Measurements from ENCODE around the gene RANBP10. TPM values are rescaled to one million over a fixed set of nuclear protein-coding genes. Genes with fewer than 3 reads are reported as not detected.

Gene RANBP10
- total and polyA plus RNA-seq, 2 of the 8 experiments (the other 6 are each of a cell fraction or from before 2014, with no cell fraction given): 14.2 to 16.8 TPM

DNA sequence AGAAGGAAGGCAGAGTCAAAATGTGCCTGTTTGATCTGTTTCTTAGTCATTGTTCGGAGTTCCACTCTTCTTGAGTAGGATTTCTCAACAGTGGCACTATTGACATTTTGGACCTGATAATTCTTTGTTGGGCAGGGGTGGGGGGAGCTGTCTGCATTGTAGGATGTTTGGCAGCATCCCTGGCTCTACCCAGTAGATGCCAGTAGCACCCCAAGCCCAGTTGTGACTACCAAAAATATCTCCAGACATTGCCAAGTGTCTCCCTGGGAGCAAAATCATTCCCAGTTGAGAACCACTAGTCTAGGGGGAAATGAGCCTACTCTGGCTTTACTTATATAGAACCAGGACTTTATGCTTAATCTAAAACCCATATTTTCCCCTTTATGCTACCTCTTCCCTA is 86.1 kb downstream of the RANBP10 start (continued):
- TF ChIP-seq, protein P1, sequence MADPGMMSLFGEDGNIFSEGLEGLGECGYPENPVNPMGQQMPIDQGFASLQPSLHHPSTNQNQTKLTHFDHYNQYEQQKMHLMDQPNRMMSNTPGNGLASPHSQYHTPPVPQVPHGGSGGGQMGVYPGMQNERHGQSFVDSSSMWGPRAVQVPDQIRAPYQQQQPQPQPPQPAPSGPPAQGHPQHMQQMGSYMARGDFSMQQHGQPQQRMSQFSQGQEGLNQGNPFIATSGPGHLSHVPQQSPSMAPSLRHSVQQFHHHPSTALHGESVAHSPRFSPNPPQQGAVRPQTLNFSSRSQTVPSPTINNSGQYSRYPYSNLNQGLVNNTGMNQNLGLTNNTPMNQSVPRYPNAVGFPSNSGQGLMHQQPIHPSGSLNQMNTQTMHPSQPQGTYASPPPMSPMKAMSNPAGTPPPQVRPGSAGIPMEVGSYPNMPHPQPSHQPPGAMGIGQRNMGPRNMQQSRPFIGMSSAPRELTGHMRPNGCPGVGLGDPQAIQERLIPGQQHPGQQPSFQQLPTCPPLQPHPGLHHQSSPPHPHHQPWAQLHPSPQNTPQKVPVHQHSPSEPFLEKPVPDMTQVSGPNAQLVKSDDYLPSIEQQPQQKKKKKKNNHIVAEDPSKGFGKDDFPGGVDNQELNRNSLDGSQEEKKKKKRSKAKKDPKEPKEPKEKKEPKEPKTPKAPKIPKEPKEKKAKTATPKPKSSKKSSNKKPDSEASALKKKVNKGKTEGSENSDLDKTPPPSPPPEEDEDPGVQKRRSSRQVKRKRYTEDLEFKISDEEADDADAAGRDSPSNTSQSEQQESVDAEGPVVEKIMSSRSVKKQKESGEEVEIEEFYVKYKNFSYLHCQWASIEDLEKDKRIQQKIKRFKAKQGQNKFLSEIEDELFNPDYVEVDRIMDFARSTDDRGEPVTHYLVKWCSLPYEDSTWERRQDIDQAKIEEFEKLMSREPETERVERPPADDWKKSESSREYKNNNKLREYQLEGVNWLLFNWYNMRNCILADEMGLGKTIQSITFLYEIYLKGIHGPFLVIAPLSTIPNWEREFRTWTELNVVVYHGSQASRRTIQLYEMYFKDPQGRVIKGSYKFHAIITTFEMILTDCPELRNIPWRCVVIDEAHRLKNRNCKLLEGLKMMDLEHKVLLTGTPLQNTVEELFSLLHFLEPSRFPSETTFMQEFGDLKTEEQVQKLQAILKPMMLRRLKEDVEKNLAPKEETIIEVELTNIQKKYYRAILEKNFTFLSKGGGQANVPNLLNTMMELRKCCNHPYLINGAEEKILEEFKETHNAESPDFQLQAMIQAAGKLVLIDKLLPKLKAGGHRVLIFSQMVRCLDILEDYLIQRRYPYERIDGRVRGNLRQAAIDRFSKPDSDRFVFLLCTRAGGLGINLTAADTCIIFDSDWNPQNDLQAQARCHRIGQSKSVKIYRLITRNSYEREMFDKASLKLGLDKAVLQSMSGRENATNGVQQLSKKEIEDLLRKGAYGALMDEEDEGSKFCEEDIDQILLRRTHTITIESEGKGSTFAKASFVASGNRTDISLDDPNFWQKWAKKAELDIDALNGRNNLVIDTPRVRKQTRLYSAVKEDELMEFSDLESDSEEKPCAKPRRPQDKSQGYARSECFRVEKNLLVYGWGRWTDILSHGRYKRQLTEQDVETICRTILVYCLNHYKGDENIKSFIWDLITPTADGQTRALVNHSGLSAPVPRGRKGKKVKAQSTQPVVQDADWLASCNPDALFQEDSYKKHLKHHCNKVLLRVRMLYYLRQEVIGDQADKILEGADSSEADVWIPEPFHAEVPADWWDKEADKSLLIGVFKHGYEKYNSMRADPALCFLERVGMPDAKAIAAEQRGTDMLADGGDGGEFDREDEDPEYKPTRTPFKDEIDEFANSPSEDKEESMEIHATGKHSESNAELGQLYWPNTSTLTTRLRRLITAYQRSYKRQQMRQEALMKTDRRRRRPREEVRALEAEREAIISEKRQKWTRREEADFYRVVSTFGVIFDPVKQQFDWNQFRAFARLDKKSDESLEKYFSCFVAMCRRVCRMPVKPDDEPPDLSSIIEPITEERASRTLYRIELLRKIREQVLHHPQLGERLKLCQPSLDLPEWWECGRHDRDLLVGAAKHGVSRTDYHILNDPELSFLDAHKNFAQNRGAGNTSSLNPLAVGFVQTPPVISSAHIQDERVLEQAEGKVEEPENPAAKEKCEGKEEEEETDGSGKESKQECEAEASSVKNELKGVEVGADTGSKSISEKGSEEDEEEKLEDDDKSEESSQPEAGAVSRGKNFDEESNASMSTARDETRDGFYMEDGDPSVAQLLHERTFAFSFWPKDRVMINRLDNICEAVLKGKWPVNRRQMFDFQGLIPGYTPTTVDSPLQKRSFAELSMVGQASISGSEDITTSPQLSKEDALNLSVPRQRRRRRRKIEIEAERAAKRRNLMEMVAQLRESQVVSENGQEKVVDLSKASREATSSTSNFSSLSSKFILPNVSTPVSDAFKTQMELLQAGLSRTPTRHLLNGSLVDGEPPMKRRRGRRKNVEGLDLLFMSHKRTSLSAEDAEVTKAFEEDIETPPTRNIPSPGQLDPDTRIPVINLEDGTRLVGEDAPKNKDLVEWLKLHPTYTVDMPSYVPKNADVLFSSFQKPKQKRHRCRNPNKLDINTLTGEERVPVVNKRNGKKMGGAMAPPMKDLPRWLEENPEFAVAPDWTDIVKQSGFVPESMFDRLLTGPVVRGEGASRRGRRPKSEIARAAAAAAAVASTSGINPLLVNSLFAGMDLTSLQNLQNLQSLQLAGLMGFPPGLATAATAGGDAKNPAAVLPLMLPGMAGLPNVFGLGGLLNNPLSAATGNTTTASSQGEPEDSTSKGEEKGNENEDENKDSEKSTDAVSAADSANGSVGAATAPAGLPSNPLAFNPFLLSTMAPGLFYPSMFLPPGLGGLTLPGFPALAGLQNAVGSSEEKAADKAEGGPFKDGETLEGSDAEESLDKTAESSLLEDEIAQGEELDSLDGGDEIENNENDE (IDR thresholded peaks at IDR 0.05; ENCODE audit: insufficient replicate concordance, low read length): no peak
- TF ChIP-seq HDAC6 (IDR thresholded peaks at IDR 0.05; ENCODE audit: low read depth, low read length) (no peak), NRF1 (IDR thresholded peaks at IDR 0.05; ENCODE audit: low read depth, low read length) (no peak), CREB1 (IDR thresholded peaks at IDR 0.05) (no peak), RNF2 (IDR thresholded peaks at IDR 0.05; ENCODE audit: borderline replicate concordance, low read depth, low read length, missing control alignments, poor library complexity, severe bottlenecking) (no peak), BCL11A (IDR thresholded peaks at IDR 0.05; ENCODE audit: low read depth in 2 of 2, low read length in 2 of 2) (no peak), CTBP2 (IDR thresholded peaks at IDR 0.05; ENCODE audit: borderline replicate concordance, insufficient read depth, insufficient read length, low read length) (no peak), KDM5A (IDR thresholded peaks at IDR 0.05; ENCODE audit: low read length) (no peak), PHF8 (conservative IDR thresholded peaks at IDR 0.05; ENCODE audit: low read depth, low read length) (no peak), POU5F1 (IDR thresholded peaks at IDR 0.05; ENCODE audit: low read depth, low read length) (no peak), JUN (IDR thresholded peaks at IDR 0.05; ENCODE audit: low read depth, low read length) (no peak)
